A204.1 (cell line): ENCODE data around the gene ABCC6.
"Not testable (repeated sequence)": the region's sequence is repeated elsewhere in the genome, so short reads cannot be mapped to it uniquely, and the experiment has no call there.

Experiments used
- FAIRE-seq: peaks from 2 replicates; lab custom pipeline; 2012; peaks lifted over from hg19 to GRCh38; lab: Jason Lieb, UNC

The ABCC6 gene

DNA sequence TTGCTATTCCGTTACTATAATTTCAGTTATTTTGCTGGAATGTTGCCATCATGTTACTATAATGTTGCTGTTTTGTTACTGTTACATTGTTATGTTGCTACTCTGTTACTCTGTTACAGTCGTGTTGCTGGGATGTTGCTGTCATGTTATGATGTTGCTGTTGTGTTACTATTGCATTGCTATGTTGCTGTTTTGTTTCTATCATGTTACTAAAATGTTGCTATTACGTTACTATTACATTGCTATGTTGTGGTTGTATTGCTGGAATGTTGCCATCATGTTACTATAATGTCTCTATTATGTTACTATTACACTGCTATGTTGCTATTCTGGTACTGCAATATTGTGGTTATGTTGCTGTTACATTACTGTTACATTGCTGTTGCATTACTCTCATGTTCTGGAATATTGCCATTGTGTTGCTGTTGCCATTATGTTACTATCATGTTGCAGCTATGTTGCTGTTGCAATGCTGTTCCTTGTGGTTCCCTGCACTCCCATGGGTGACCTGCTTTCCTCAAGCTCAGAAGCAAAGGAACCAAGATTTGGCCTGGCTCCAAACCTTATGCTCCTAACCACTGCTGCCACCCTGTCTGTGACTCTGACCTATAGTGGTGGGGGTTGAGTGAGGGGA lies 64.4 kb downstream of the ABCC6 start:
- no peak for FAIRE-seq

DNA sequence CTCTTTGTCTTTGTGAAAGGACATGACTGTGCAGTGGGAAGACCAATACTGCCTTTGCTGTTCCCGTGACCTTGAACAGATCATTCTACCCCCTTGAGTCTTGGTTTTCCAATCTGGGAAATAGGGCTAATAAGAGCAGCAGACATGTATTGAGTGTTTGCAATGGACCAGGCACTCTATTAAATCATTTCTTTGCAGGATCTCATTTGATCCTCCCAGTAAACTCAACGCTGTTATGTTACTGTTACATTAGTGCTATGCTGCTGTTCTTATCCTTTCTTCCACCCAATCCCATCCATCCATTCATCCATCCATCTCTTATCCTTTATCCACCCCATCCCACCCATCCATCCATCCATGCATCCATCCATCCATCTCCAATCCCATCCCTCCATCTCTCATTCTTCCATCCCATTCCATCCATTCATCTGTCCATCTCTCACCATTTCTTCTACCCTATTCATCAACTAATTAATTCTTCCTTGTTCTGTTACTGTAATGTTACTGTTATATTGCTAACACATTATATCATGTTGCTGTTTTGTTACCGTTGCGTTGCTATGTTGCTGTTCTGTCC lies 65.1 kb downstream of the ABCC6 start:
- FAIRE-seq, result no peak

DNA sequence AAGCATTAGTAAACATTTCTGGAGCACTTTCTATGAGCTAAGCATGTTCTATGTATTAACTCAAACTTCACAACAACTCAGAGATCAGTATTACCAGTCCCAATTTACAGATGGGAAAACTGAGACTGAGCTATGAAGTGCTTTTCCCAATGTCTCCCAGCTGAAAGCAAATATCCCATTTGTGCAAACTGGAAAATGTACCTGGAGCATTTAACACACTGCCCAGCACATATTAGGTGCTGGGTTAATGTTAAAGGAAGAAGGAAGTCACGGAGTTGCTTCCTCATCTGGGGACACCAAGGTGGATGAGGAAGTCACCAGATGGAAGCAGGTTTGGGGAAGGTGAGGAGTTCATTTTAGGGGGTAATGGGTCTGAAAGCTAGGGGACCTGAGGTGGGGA lies 66.1 kb downstream of the ABCC6 start:
- no peak for FAIRE-seq

DNA sequence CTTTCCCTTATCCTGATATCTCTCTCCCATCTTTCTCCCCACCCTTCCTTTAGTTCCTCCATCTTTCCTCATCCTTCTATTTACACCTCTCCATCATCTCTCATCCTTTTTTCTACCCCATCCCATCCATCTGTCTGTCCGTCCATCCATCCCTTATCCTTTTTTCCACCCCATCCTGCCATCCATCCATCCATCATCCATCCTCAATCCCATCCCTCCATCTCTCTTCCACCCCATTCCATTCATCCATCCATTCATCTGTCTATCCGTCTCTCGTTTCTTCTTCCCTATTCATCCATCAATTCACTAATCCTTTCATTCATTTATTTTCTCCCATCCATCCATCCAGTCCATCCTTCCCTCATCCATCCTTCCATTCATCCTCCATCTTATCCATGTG lies 68.1 kb downstream of the ABCC6 start:
- FAIRE-seq, result no peak

DNA sequence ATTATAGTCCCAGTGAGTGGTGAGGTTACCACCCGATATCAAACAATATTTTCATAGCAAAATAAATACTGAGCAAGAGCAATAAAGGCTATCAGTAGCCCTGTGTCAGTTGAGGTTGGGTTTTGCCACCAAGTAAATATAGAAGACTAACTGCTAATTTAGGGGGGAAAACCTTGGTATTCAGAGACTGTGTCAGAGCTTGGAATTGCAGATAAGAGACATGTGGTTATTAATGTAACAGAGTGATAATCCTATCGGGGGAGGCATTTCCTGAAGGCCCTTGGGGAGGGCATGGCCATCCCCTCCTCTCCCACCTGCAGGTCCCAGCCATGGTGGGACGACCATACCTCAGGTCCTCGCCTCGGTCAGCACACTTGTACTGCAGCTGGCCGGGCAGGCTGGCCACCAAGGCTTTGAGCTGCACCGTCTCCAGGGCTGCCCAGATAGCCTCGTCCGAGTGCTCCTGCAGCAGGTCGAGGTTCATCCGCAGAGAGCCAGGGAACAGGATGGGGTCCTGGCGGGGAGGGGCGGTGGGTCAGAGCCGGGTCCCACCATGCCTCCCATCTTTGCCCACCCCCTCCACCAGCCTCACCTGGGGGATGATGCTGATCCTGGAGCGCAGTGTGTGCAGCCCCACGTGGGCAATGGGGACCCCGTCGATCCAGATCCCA lies 68.9 kb downstream of the ABCC6 start:
- FAIRE-seq, result no peak

DNA sequence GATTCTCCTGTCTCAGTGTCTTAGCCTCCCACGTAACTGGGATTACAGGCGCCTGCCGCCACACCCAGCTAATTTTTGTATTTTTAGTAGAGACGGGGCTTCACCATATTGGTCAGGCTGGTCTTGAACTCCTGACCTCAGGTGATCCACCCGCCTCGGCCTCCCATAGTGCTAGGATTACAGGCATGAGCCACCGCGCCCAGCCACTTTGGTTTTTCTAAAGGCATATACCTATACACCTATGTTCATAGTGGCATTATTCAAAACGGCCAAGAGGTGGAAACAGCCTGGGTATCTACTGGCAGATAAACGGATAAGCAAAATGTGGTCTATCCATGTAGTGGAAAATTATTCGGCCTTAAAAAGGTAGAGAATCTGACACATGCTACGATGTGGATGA lies 70.3 kb downstream of the ABCC6 start:
- FAIRE-seq, result not testable (repeated sequence)

DNA sequence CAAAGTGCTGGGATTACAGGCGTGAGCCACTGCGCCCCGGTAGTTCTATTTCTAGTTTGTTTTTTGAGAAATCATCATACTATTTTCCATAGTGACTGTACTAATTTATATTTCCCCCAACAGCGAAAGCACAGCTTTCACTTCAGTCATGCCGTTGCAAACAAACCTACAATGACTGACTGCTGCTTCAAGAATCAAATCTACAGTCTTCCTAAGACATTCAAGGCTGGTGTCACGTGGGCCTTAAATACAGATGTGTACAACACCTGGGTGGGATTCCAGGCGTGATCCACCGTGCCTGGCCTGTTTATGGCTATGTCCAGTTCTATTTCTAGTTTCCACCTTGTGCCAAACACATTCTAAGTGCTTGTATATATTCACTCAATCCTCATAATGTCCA lies 72.0 kb downstream of the ABCC6 start:
- no peak for FAIRE-seq

DNA sequence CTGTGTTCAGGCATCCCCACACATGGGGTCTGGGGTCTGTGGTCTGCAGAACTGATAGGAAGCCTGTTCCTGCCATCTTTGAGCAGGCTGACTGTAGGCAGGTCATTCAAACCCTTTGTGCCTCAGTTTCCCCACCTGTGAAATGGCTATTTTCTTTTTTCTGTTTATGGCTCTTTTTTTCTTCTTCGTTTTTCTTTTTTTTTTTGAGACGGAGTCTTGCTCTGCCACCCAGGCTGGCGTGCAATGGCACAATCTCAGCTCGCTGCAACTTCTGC lies 72.5 kb downstream of the ABCC6 start:
- FAIRE-seq, result no peak

DNA sequence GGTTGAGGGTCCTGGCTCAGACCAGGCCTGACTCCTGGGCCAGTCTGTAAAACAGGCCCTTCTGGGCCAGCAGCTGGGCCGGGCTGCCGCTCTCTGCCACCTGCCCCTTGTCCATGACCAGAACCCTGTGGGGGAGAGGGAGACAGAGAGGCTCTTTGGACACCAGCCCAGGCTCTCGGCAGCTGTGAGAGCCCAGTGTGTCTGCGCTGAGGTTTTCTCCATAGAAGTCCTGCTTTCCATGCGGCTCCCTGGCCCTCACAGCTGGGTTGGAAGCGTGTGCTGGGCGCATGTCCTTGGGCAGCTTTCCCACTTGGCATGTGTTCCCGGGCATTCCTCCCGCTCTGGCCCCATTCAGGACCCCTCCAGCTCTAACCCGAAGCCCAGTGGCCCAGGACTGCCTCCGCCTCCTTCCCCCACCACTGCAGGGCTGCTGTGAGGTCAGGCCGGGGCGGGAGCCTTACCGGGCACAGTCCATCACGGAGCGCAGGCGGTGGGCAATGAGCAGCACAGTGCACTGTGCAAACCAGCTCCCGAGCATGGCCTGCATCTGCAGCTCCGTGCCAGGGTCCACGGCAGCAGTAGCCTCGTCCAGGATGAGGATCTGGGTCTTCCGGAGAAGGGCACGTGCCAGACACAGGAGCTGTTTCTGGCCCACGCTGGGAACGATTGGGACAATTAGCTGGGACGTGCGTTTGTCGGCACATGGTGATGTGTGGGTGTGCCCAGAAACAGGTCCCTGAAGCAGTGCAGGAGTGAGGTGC lies 73.0 kb downstream of the ABCC6 start:
- FAIRE-seq, result no peak

DNA sequence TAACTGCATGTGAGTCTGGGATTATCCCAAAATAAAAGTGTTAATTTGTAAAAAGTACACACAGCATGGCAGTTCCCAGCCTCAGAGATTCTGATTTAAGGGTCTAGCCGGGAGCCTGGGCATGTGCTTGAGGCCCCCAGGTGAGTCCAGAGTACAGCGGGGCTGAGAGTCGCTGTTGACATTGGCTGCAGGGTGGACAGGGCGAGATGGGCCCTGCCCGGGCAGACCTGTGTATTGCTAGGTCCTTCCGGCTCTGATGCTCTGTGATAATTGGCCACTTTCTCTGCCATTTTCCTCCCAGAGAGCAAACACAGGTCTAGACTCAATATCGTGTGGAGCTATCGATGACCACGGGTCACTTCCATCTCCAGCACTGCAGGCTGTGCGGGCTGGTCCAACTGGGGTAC lies 73.6 kb downstream of the ABCC6 start:
- no peak for FAIRE-seq

DNA sequence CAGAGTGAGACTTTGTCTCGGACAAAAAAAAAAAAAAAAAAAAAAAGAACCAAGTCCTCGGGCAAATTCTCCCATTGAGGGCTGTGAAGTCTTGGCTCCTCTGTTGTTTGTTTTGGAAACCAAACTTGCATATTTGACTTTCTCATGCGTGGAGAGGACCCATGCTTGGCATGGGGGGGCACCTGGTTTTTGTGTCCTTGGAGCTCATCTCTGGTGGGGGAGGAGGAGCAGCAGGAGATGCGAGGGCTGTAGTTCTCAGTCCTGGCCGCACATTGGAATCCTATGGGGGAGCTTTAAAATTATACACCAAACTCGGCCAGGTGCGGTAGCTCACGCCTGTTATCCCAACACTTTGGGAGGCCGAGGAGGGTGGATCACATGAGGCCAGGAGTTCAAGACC lies 74.5 kb downstream of the ABCC6 start:
- no peak for FAIRE-seq

DNA sequence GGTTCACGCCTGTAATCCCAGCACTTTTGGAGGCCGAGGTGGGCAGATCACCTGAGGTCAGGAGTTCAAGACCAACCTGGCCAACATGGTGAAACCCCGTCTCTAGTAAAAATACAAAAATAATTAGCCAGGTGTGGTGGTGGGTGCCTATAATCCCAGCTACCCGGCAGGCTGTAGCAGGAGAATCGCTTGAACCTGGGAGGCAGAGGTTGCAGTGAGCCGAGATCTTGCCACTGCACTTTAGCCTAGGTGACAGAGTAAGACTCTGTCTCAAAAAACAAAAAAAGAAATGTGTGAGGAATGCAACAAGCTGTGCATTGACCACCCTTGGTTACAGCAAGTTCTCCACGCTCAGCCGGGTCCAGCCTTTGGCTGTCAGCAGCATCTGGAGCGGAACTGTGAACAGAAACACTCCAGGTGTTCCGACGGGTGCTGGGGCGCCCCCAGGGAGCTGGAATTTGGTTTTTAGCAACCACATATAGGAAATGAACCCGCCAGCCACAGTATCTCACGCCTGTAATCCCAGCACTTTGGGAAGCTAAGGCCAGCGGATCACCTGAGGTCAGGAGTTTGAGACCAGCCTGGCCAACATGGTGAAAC lies 75.2 kb downstream of the ABCC6 start:
- not testable (repeated sequence) for FAIRE-seq

DNA sequence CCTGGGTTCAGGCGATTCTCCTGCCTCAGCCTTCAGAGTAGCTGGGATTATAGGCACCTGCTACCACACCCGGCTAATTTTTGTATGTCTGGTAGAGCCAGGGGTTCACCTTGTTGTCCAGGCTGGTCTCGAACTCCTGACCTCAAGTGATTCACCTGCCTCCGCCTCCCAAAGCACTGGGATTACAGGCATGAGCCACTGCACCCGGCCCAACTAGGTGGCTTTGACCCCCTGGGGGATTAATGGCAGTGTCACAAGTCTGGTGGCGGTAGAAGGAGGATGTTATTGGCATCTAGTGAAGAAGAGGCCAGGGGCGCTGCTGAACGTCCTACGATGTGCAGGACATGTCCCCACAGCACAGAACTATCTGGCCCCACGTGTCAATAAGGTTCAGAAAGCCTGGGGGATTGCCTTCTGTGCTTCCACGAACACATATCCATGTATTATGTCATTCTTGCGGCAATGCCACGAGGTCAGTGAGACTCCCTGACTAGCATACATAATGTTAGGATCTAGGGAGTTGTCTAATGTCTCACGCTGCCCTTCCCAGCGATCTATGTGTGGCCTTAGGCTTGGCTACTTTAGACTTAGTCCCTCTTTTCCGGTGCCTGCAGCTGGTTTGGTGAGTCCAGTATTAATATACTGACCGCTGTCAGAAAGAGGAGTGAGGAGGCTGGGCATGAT lies 75.8 kb downstream of the ABCC6 start:
- FAIRE-seq, result no peak

DNA sequence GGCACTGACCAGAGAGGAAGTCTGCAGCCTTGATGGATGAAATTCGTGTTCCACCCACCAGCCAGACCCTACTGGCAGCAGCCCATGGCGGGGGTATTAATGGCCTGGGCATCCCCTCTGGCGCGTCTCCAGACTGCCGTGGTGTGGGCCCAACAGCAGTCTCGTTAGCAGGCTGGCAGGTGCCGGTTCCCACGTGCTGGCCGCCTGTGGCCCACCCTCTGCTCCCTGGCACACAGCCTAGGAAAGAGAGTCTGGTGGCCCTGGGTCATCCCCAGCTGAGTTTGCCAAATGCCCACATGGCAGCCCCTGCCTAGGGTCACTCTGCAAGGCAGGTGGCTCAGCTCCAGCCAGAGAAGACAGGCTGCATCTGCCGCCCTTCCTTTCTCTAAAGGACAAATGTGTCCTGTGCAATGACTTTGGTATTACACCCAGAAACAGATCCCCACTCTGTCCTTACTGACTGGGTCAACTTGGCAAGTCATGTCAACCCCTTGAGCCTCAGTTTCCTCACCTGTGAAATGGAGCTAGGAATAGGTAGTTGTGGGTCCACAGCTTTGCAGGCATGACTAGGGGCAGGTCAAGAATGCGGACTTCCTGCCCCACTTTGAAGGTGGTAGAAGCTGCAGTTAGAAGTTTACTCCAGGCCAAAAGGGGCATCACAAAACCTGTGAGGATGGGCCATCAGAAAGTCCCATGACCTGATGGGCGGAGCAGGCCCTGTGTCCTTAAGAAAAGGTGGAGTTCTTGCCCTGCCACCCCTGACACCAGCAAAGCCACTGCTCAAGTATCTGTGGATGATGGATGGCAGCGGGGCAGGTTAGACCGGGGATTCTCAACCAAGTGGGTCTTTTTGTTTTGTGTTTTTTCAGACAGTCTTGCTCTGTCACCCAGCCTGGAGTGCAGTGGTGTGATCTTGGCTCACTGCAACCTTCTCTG lies 76.6 kb downstream of the ABCC6 start:
- no peak for FAIRE-seq

DNA sequence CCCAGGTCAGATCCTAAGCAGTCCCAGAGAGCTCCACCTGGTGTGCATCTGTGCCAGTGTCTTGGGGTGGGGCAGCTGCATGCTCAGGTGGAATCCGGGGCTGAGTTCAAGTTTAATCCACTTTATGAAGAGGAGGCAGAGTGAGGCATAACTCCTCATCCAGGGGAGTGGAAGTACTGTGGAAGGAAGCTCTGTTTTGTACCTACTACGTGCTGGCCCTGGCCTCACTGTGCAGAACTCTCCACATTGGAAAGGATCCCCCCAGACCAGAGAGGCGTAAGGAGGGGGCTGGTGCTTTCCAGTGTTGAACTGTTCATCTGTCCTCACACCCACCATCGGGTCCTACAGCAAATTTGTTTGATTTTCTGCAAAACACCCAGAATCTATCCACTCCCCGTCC lies 78.0 kb downstream of the ABCC6 start:
- no peak for FAIRE-seq

DNA sequence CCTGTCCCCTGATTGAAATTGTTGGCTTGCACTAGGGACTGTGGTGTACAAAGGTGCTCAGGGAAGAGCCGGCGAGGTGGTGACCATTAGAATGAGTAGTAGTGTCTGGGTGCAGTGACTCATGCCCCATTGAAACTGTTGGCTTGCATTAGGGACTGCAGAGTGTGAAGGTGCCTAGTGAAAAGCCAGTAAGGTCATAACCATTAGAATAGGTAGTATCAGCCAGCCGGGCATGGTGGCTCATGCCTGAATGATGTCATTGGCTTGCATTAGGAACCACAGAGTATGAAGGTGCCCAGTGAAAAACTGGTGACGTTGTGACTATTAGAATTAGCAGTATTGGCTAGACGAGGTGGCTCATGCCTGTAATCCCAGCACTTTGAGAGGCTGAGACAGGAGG lies 78.9 kb downstream of the ABCC6 start:
- no peak for FAIRE-seq

DNA sequence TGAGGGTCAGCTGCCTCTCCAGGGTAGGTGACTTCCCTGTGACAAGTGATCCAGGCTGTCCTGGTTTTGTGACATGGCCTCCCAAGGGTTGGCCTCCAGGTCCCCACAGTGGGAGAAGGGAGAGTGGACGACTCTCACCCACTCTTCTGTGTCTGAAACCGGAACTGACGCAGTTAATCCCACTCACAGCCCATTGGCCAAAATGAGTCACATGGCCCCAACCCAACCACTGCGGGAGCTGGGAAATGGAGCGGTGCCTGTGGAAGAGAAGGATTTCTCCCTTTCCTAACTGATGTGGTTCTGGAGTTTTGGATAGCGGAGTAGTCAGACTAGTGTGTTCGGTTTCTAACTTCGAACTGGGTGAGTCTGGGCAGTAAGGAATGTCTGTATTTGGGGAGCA lies 79.4 kb downstream of the ABCC6 start:
- no peak for FAIRE-seq

DNA sequence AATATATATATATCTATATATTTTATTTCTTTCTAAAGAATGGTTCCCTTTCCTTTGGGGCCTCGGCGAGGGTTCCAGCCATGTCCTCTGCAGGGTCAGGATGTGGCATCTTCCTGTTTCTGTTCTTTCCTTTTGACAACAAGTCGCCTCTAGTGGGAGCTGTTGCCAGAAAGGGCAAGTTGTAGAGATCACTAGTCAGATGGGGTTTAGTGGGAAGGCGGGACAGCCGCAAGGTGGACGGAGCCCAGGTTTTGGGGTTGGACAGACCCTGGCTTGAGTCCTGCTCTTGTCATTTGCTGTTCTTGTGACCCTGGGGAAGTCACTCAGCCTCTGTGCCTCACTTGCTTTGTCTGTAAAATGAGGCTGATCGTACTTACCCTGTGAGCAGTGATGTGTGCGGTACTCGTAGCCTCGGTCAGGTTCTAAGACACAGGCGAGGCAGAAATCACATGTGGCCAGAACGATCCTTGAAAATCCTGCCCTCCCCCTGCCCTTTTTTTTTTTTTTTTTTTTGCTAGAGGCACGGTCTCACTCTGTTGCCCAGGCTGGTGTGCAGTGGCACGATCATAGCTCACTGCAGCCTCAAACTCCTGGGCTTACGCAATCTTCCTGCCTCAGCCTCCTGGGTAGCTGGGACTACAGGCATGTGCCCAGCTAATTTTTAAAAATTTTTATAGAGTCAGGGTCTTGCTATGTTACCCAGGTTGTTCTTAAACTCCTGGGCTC lies 80.1 kb downstream of the ABCC6 start:
- no peak for FAIRE-seq

DNA sequence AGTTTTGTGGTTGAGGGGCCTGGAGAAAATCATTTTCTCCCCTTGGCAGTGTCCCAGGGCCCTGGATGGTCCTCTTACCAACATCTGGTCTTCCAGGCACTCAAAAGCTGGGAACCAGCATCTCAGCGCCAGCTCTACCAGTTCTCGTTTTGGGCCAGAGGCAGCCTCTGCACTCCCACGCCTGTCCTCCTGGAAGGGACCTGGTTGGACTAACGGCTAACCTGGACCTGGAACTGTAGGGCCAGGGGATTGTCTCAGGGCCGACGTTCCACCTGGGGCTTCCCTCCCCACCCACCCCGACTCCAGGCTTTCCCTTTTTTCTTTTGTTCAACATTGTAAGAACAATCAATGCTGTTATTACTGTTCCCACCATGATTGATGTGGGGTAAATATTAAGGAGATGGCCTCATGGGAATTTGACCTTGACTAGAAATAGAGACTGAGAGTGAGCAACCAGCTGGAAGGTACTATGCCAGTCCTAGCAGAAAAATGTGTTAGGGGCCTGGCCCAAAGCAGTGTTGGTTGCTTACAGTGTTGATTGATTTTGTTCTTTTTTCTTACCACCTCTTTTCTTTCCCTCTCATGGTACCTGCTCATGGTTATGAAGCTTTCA lies 81.4 kb downstream of the ABCC6 start:
- no peak for FAIRE-seq

DNA sequence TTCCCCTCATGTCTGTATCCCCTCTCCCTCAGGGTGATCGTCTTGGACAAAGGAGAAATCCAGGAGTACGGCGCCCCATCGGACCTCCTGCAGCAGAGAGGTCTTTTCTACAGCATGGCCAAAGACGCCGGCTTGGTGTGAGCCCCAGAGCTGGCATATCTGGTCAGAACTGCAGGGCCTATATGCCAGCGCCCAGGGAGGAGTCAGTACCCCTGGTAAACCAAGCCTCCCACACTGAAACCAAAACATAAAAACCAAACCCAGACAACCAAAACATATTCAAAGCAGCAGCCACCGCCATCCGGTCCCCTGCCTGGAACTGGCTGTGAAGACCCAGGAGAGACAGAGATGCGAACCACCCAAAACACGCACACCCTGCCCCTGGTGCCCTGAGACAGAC lies 82.2 kb downstream of the ABCC6 start:
- no peak for FAIRE-seq
